GM21529 (cell line): ENCODE data around the gene CPSF4.

Source experiments
- ATAC-seq: cut with Tn5 transposase; IDR thresholded peaks from one replicate; pipeline ENCODE4 v1.9.1; 2021; ENCODE audit not compliant: unreplicated experiment

CPSF4 gene

DNA sequence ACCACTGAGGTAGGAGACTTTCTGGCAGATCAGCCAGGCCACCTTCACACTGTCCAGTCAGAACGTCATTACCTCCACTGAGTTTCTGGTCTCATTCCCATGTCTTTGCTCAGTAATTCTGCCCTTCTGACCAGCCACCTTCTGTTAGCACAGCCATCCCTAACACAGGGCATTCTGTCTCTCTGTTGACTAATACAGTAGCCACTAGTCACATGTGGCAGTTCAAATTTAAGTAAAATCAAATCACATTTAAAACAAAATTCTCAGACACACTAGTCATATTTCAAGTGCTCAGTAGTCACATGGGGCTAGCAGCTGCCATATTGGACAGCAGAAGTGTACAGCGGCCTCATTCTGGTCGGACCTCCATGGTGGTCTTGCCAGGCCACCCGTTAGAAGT, 7.4 kb downstream of the CPSF4 start:
- no peak for ATAC-seq

DNA sequence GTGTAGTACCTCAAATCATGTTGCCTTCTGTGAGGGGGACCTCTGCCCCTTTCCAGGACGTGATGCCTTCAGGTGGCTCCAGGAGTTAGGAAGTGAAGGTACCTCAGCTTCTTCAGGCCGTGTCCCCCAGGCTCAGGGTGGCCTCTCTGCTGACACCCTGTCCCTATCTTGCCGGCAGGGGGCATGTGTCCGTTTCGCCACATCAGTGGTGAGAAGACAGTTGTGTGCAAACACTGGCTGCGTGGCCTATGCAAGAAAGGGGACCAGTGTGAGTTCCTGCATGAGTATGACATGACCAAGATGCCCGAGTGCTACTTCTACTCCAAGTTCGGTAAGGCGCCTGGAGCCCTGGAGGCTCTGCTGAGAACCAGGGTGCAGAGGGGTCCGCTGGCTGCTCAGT, 9.2 kb downstream of the CPSF4 start:
- ATAC-seq: no peak

GRCh38 chr7:99448855-99449254, 10.1 kb downstream of the CPSF4 start:
- no peak for ATAC-seq

GRCh38 chr7:99449326-99449725, 10.6 kb downstream of the CPSF4 start:
- ATAC-seq: no peak

- no peak for ATAC-seq
Measured at GRCh38 chr7:99451936-99452335, 13.2 kb downstream of the CPSF4 start.

DNA sequence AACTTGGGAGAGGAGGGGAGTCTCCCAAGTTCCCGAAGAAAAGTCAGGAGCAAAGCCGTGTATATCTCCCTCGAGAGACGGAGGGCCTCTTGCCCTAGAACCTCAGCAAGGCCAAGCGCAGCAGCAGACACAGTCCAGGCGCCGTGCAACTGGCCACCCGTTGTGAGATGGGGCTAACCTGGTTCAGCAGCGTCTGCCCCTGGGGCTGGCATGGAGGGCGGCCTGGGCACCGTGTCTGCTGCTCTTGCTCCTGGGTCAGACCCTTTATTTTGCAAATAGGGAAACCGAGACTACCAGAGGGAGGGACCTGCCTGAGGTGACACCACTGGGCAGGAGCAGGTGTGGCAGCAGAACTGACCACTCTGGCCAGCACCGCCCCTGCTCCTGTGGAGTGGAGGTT, 13.8 kb downstream of the CPSF4 start:
- no peak for ATAC-seq

DNA sequence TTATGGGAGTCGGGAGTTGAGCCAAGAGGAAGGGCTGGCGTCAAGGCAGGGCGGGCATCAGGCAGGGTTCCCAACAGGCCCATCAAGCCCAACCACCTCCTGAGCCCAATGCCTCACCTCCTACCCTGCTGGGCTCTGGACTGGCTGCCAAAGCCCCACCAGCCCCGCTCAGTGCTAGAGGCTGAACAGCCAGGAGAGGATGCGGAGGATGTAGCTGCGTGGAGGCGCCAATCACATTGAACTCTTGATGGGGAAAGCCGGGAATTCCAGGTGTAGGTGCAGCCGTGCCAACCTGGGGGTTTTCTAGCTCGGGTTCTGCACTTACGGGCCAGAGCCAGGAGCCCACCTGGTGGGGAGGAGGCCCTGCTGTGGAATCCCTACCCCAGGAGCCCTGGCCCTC, 14.4 kb downstream of the CPSF4 start:
- no peak for ATAC-seq

GRCh38 chr7:99455874-99456273, 17.1 kb downstream of the CPSF4 start:
- no peak for ATAC-seq

- no peak for ATAC-seq
Measured at GRCh38 chr7:99456288-99456687, 17.5 kb downstream of the CPSF4 start.

DNA sequence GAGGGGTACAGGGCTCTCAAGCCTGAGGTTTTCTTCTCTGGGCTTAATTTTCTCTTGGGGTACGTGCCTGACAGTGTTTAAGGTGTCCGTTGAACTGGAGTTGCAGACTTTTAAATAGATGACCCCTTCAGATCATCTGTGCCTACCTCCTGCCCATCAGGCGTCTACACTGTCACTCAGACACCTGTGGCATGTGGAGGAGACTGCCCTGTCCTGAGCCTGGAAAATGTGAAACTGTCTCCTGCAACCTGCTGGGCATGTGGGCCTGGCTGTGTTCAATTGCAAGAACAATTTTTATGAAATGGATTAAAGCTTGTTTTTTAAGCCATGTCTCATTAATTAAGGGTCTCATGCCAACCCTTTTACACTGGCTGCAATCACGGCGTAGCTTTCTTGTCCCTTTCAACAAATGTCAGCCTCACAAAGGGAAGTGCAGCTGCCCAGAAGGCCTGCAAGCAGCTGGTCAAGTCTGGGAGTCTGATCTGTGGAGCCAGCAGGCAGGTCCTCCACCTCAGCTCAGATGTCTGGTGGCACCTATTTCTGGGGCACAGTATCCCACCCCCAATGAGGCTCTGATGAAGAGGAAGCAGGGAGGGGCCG, 18.4 kb downstream of the CPSF4 start:
- no peak for ATAC-seq

GRCh38 chr7:99457650-99458493, 19.1 kb downstream of the CPSF4 start:
- ATAC-seq: no peak

GRCh38 chr7:99459087-99459486, 20.3 kb downstream of the CPSF4 start:
- no peak for ATAC-seq

GRCh38 chr7:99460651-99461050, 21.9 kb downstream of the CPSF4 start:
- no peak for ATAC-seq

DNA sequence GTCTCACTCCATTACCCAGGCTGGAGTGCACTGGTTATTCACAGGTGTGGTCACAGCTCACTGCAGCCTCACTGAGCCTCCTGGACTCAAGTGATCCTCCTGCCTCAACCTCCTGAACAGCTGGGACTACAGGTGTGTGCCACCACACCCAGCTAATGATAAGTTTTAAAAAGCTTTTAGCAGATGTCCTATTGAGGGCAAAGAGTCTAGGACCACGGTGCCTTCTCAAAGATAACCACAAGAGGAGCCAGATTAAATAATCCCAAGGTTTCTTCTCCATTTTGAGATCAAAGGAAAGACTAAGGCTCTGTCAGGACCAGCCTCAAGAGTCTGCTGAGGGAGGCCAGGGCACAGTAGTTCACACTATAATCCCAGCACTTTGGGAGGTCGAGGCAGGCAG, 22.5 kb downstream of the CPSF4 start:
- ATAC-seq: no peak

DNA sequence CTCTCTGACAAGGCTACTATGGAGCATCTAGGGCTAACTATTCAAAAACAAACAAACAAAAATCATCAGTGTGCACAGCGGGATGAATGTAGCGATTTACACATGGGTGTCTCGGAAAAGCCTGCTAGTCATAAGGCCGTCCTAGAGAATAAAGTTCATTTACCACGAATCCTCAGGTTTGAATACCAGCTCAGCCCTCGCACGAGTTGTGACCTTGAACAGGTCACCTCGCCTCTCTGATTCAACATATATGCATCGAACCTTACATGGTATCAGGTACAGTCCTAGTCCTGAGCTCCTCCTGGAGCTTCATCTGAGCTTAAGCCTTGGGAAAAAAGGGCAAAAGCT, 26.7 kb downstream of the CPSF4 start:
- peak; percentile 8 for ATAC-seq

DNA sequence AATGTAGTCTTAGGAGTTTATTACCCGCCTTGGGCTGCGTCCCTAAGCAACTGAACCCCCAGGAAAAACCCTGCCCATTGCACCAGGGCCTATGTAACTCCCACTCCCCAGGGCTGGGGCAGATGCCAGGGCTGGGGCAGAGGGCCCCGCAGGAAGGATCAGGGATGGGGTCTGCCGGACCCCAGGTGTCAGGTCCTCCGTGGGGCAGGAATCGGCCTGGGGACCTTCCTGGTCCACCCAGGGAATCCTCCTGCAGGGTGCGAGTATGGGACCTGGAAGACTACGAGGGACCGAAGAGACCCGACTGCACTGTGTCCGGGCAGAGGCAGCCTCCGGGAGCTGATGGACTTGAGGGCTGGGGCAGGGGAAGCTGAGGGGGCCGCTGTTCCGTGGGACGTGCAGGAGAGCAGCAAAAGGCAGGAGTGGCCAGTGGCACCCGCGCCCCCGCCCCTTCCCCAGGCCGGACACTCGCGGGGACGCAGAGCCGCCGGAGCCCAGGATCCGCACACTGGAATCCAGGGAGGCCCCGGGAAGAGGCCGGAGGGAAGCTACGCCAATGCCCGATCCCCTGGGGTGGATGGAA, 29.7 kb downstream of the CPSF4 start:
- ATAC-seq: no peak

GRCh38 chr7:99469381-99470065, 30.8 kb downstream of the CPSF4 start:
- ATAC-seq: no peak

GRCh38 chr7:99472561-99473314, 34.0 kb downstream of the CPSF4 start, which contains the start of gene ZNF789:
Gene ZNF789, plus strand, starts transcription at chr7:99472890. Its CDS starts 3,567 bp downstream, at chr7:99476457.
- peak; percentile 96 for ATAC-seq

GRCh38 chr7:99473315-99473596, 34.5 kb downstream of the CPSF4 start:
- peak; percentile 29 for ATAC-seq

GRCh38 chr7:99476107-99476506, 37.4 kb downstream of the CPSF4 start:
- no peak for ATAC-seq
